NCI-H2107 treated with DMSO at 0.1 percent for 48 hours (cell line): ENCODE measurements around the gene CCL27.

Experiments
- DNase-seq: peaks from one replicate; lab custom pipeline; 2025; ENCODE audit not compliant: unreplicated experiment; lab: John Stamatoyannopoulos, UW

Gene CCL27

DNA sequence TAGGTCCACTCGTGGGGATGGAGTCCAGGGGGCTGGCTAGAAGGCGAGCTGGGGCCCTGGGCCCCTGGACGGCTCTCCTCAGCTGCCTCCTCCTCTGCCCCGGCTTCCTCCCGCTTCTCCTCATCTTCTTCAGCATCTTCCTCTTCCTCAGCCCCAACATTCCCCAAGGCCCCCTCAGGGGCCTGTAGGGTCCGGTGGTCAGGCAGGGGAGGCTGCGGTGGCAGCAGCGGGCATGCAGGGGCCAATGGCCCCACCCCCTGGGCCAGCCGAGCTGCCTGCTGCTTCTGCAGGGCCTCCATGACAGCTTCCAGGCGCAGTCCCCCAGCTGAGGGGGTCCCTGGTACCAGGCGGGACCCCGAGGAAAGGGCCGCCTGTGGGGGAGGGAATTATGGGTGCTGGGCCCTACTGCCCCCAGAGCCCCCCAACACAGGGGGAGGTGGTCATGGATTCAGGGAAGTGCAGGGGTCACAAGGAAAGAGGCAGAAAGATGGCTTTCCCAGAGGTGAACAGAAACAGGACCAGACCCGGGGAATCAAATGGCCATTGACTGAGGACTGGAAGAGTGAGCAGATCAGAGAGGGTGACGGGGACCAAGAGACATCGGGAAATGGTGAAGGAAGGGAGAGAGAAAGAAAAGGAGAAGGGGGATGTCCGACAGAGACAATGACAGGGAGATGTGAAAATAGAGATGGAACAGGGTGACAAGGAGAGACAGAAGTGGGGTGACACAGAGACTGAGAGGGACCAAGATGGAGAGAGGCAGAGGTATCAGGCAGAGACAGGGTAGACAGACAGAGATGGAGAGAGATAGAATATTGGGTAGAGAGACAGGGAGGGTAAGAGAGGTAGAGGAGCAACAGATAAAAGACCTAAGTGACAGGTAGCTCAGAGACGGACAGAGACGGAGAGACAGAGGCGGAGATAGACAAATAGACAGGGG, 34.5 kb downstream of the CCL27 start:
- DNase-seq = no peak

- DNase-seq = no peak
Measured at GRCh38 chr9:34625186-34625486, 37.3 kb downstream of the CCL27 start.

DNA sequence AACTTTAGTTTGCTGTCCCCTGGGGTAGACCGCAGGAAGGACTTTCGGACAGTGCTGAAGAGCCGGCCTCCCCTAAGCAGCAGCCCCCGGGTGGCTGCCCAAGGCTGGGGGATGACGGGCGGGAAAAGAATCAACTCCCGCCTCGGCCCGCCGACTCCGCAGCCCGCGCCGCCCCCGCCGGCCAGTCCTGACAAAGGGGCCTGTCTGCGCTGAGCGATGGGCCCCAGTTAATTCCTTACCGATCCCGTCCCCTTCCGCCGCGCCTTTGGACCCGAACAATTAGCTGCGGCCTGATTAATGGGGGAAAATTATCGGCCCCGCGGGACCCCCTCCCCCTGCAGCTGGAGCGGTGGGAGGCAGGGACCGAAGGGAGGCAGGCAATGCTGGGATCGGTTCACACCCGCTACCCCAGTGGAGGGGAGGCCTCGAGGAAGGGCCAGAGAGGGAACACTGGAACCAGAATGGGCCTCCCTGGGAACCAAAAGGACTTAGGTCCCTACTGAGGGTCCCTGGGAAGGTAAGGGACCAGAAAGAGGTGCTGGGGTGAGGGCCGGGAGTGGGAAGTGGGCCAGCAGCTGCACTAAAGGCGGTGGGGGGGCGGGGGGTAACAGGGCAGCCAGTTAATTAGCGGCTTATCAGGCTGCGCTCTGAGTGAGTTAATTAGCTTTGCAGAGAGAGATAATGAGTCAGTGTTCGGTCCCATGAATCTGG, 37.8 kb downstream of the CCL27 start:
- DNase-seq = no peak

GRCh38 chr9:34623374-34624235, 38.9 kb downstream of the CCL27 start:
- no peak for DNase-seq

DNA sequence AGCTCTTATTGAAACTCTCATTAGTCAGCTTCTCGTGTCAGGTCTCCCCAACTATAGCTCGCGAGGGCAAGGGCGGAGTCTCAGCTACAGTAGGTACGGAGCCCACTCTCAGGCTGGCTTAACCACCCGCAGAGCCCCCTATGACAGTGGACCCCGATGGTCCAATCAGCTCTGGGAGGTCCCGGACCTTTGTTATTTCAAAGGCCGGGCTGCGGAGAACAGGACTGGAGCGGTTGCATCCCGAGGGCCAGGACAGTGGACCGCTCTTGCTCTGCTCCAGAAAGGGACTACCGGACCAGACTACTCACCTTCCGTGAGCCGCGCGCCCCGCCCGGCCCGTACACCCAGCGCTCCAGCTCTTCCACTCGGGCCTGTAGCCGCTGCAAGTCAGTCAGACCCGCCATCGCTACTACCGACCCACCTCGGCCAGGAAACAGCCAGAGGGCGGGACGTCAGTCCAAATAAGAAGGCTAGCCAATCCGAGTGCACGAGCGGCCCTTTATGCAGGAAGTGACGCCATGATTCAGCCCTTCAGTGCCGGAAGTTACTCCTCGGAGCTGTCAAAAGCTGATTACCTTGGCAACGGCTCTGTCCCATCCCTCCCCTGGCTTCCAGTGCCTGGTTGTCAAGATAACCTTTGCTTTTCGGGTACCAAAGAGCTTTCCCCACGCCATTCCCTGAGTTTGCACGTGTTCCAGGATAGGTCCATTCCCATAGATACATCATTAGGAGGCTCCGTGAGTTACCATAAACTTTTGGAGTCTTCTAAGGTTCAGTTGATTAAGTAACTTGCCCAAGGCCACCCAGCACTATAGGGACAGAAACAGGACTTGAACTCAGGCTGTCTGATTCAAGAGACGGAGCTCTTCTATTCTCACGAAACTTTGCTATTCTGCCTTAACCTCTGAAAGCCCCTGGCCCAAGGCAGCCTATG, 42.1 kb downstream of the CCL27 start, which contains the start of gene DCTN3:
Gene DCTN3, minus strand, starts transcription at position 435 of the 934 bp plus-strand sequence. Its CDS starts 31 bp downstream, at position 404.
- DNase-seq = peak; percentile 92

- no peak for DNase-seq
Measured at GRCh38 chr9:34615132-34615531, 47.3 kb downstream of the CCL27 start.

- DNase-seq = peak; percentile 42
Measured at GRCh38 chr9:34612788-34613390, 49.6 kb downstream of the CCL27 start.
